H1 (cell line): ENCODE results near the gene GNB5. TPM values are rescaled to one million over a fixed set of nuclear protein-coding genes. Genes with fewer than 3 reads are reported as not detected.

Experiments used
- CTCF ChIA-PET: fragments of 300-600 bp; sonication (Branson Sonifier 250); formaldehyde crosslinking; loops from one replicate; lab custom pipeline; 2021; ENCODE audit not compliant: partially characterized antibody; lab: Charles Lee
- POLR2A ChIA-PET: fragments of 300-600 bp; sonication (Branson Sonifier 250); formaldehyde crosslinking; loops from one replicate; lab custom pipeline; 2021; ENCODE audit warnings: inconsistent platforms; ENCODE audit not compliant: partially characterized antibody; lab: Charles Lee
- DNase-seq, 2 experiments: peaks; one replicate each; pipeline versions ENCODE4 v3.0.0 to v3.0.0-alpha.2; 2010 to 2022; ENCODE audit warnings: low spot score in 2 of 2, low read depth in 1 of 2, mixed read lengths in 1 of 2
- FAIRE-seq: peaks from 2 replicates; lab custom pipeline; 2011; peaks lifted over from hg19 to GRCh38; lab: Jason Lieb, UNC
- H2AFZ ChIP-seq: 2 replicates; pipeline ENCODE4 v1.8.1; 2012; ENCODE audit warnings: low read length, inconsistent platforms
- H2AK5ac ChIP-seq: 2 replicates; pipeline ENCODE4 v1.6.1; 2013; ENCODE audit warnings: low read depth, low read length
- H2BK120ac ChIP-seq: replicated peaks from 2 replicates; pipeline ENCODE3; 2013; ENCODE audit warnings: low read depth, low read length, inconsistent platforms
- H2BK12ac ChIP-seq: 2 replicates; pipeline ENCODE4 v1.6.1; 2013; ENCODE audit warnings: low read depth, low read length
- H2BK15ac ChIP-seq: 2 replicates; pipeline ENCODE4 v1.6.1; 2013; ENCODE audit warnings: low read length
- H2BK20ac ChIP-seq: 2 replicates; pipeline ENCODE4 v1.6.1; 2013; ENCODE audit warnings: low read length
- H2BK5ac ChIP-seq: 2 replicates; pipeline ENCODE4 v1.6.1; 2013; ENCODE audit warnings: low read depth, low read length
- H3K14ac ChIP-seq: 2 replicates; pipeline ENCODE4 v1.6.1; 2013; ENCODE audit warnings: inconsistent platforms; ENCODE audit not compliant: insufficient read length
- H3K18ac ChIP-seq: 2 replicates; pipeline ENCODE4 v1.6.1; 2013; ENCODE audit warnings: low read length; ENCODE audit errors: extremely low read depth
- H3K23ac ChIP-seq: 2 replicates; pipeline ENCODE4 v1.6.1; 2013; ENCODE audit warnings: inconsistent platforms; ENCODE audit not compliant: insufficient read length
- H3K23me2 ChIP-seq: 2 replicates; pipeline ENCODE4 v1.6.1; 2013; ENCODE audit warnings: low read depth, low read length
- H3K27ac ChIP-seq: 2 replicates; pipeline ENCODE4 v1.6.1; 2011; ENCODE audit warnings: low read depth, low read length, inconsistent platforms
- H3K27me3 ChIP-seq, 4 experiments: replicated peaks in 1 of 4; 1 replicate in 1 of 4; 2 replicates in 3 of 4; pipeline versions ENCODE4 v1.6.1 to v1.8.1; 2011 to 2013; ENCODE audit warnings: low read length in 3 of 4, mild to moderate bottlenecking in 3 of 4, inconsistent platforms in 2 of 4, mixed read lengths in 2 of 4, moderate library complexity in 1 of 4; ENCODE audit not compliant: control insufficient read depth in 3 of 4, insufficient read depth in 3 of 4; ENCODE audit errors: extremely low read depth in 1 of 4
- H3K36me3 ChIP-seq, 4 experiments: 2 replicates each; pipeline versions ENCODE4 v1.6.1 to v1.8.1; 2011 to 2013; ENCODE audit warnings: mild to moderate bottlenecking in 4 of 4, low read length in 3 of 4, moderate library complexity in 2 of 4, control low read depth in 1 of 4, inconsistent platforms in 1 of 4; ENCODE audit not compliant: insufficient read depth in 4 of 4, control insufficient read depth in 2 of 4
- H3K4ac ChIP-seq: replicated peaks from 2 replicates; pipeline ENCODE3; 2013; ENCODE audit warnings: low read length, low read depth, mixed read lengths, inconsistent platforms; ENCODE audit not compliant: insufficient read length
- H3K4me1 ChIP-seq, 4 experiments: replicated peaks in 1 of 4; 1 replicate in 1 of 4; 2 replicates in 3 of 4; pipeline versions ENCODE4 v1.6.1 to v1.8.1; 2011 to 2013; ENCODE audit warnings: low read length in 3 of 4, inconsistent platforms in 2 of 4, mixed read lengths in 1 of 4; ENCODE audit not compliant: insufficient read depth in 4 of 4, control insufficient read depth in 3 of 4
- H3K4me2 ChIP-seq, 2 experiments: 2 replicates each; pipeline versions ENCODE4 v1.6.1 to v1.8.1; 2011 to 2013; ENCODE audit warnings: low read depth in 2 of 2, low read length in 2 of 2, control low read depth in 1 of 2, inconsistent platforms in 1 of 2, mild to moderate bottlenecking in 1 of 2; ENCODE audit not compliant: insufficient read depth in 1 of 2
- H3K4me3 ChIP-seq, 4 experiments: fragments of 200-600, 300-600 bp in 1 of 4; sonication (generic), shearing (Covaris generic), sonication (Bioruptor Twin) in 1 of 4; 2 replicates each; pipeline versions ENCODE4 v1.5.1 to v1.8.1; 2011 to 2016; ENCODE audit warnings: low read length in 4 of 4, low read depth in 3 of 4, control low read depth in 2 of 4, inconsistent platforms in 2 of 4, mild to moderate bottlenecking in 2 of 4, mixed read lengths in 1 of 4, moderate library complexity in 1 of 4; ENCODE audit not compliant: insufficient read depth in 2 of 4; ENCODE audit errors: extremely low read depth in 1 of 4
- H3K56ac ChIP-seq: replicated peaks from 2 replicates; pipeline ENCODE3; 2013; ENCODE audit warnings: low read depth, mild to moderate bottlenecking, mixed read lengths, low read length, inconsistent platforms; ENCODE audit not compliant: insufficient read length
- H3K79me1 ChIP-seq: 2 replicates; pipeline ENCODE4 v1.6.1; 2013; ENCODE audit warnings: low read depth, low read length, control low read depth
- H3K79me2 ChIP-seq, 2 experiments: 2 replicates each; pipeline versions ENCODE4 v1.6.1 to v1.8.1; 2012 to 2013; ENCODE audit warnings: low read length in 2 of 2, mild to moderate bottlenecking in 2 of 2, inconsistent platforms in 1 of 2; ENCODE audit not compliant: insufficient read depth in 2 of 2, control insufficient read depth in 1 of 2
- H3K9ac ChIP-seq, 4 experiments: replicated peaks in 1 of 4; 1 replicate in 1 of 4; 2 replicates in 3 of 4; pipeline versions ENCODE4 v1.6.1 to v1.8.1; 2011 to 2013; ENCODE audit warnings: low read depth in 3 of 4, low read length in 3 of 4, control low read depth in 2 of 4, mild to moderate bottlenecking in 2 of 4, moderate library complexity in 2 of 4, inconsistent platforms in 1 of 4; ENCODE audit errors: extremely low read depth in 1 of 4
- H3K9me3 ChIP-seq, 2 experiments: 2 replicates each; pipeline versions ENCODE4 v1.6.1 to v1.8.1; 2012 to 2013; ENCODE audit warnings: mild to moderate bottlenecking in 2 of 2, moderate library complexity in 2 of 2, control low read depth in 1 of 2, inconsistent platforms in 1 of 2, low read depth in 1 of 2, low read length in 1 of 2, mixed read lengths in 1 of 2; ENCODE audit not compliant: insufficient read depth in 2 of 2
- H4K20me1 ChIP-seq, 2 experiments: replicated peaks in 1 of 2; 2 replicates each; pipeline versions ENCODE3 to v1.8.1; 2011 to 2013; ENCODE audit warnings: inconsistent platforms in 2 of 2, low read length in 2 of 2, mild to moderate bottlenecking in 1 of 2; ENCODE audit not compliant: insufficient read depth in 2 of 2, control insufficient read depth in 1 of 2
- H4K5ac ChIP-seq: 2 replicates; pipeline ENCODE4 v1.6.1; 2013; ENCODE audit warnings: low read length, low read depth, mixed read lengths, inconsistent platforms; ENCODE audit not compliant: insufficient read length
- H4K8ac ChIP-seq: 2 replicates; pipeline ENCODE4 v1.8.0; 2013; ENCODE audit warnings: mild to moderate bottlenecking, moderate library complexity, low read length, inconsistent platforms; ENCODE audit not compliant: insufficient read depth; ENCODE audit errors: extremely low read depth
- H4K91ac ChIP-seq: replicated peaks from 2 replicates; pipeline ENCODE3; 2013; ENCODE audit warnings: low read length, mixed read lengths, inconsistent platforms; ENCODE audit not compliant: insufficient read length
- EZH2 ChIP-seq: fragments of 200-600 bp; sonication (generic); IDR thresholded peaks from 2 replicates; pipeline ENCODE4 v1.7.1; 2012; ENCODE audit warnings: low read depth, mild to moderate bottlenecking, moderate library complexity, low read length, inconsistent platforms; ENCODE audit not compliant: severe bottlenecking
- WGBS, 2 experiments: shearing (Covaris generic) in 1 of 2; methylation state at CpG; one replicate each; pipeline versions ENCODE4 v1.1.6 to v1.1.7; 2013 to 2015; ENCODE audit warnings: low lambda C conversion rate in 2 of 2, mixed read lengths in 2 of 2, inconsistent platforms in 1 of 2, low coverage in 1 of 2, missing lambda C conversion rate in 1 of 2; ENCODE audit not compliant: insufficient replicate concordance in 2 of 2, insufficient coverage in 1 of 2, insufficient read length in 1 of 2; ENCODE audit errors: extremely low coverage in 1 of 2, missing lambda C conversion rate in 1 of 2; 5-methylcytosine and 5-hydroxymethylcytosine counted together
- polyA plus RNA-seq, 7 experiments: library from polyadenylated mRNA; depleted of rRNA in 3 of 7; stranded (reverse) in 5 of 7; unstranded in 2 of 7; fragments of >200 nt in 5 of 7; fragments of 200-250 nt in 2 of 7; gene quantifications; 1 replicate in 5 of 7; 2 replicates in 1 of 7; 4 replicates in 1 of 7; pipeline versions ENCODE4 v1.2.1 to v1.2.3, GENCODE V29; 2011 to 2013; ENCODE audit warnings: missing spikeins in 2 of 7, mixed read lengths in 2 of 7
- total RNA-seq: library from RNA; stranded (reverse); fragmentation: NEBNext Ultra II Directional; extraction: Animal tissue kit (Norgen Biotek cat#: 25700); gene quantifications from 2 replicates; pipeline ENCODE4 v1.2.1, GENCODE V29; 2021

Gene GNB5
- total and polyA plus RNA-seq, 2 of the 8 experiments (the other 6 are each of a cell fraction or from before 2014, with no cell fraction given) = 21.7 to 42.5 TPM

DNA sequence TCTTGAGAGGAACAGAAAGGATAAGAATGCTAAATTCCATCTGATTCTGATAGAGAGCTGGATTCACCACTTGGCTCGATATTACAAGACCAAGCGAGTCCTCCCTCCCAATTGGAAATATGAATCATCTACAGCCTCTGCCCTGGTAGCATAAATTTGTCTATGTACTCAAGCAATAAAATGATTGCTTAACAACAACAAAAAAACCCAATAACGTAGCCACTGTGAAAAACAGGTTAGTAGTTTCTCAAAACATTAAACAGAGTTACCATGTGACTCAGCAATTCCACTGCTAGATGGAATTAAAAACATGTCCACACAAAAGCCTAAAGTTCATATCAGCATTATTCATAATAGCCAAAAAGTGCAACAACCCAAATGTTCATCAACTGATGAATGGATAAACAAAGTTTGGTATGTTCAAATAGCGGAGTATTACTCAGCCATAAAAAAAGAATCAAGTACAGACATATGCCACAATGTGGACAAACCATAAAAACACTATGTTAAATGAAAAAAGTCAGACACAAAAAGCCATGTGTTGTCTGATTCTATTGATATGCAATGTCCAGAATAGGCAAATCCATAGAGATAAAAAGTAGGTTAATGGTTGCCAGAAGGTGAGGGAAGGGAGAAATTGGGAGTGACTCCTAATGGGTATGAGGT lies 95.5 kb downstream of the GNB5 start:
- H3K79me2 ChIP-seq = no peaks in the 10 kb centered on the region
- no peak overlapping the region for H3K14ac ChIP-seq
- H2BK12ac ChIP-seq = no peak overlapping the region
- POLR2A ChIA-PET = interaction anchor here (0.6 kb wide), 1 partner anchor 40 kb away, joined by 3 read pairs; no protein-coding TSS in a partner anchor
- no peak overlapping the region for H4K91ac ChIP-seq
- H3K27me3 ChIP-seq = no peaks in the 10 kb centered on the region
- no peak for TF ChIP-seq EZH2
- H3K23ac ChIP-seq = no peak overlapping the region
- no peak overlapping the region for H3K9ac ChIP-seq
- no peak overlapping the region for H3K4ac ChIP-seq
- no peaks in the 10 kb centered on the region for H3K36me3 ChIP-seq
- H4K8ac ChIP-seq = no peak overlapping the region
- CTCF ChIA-PET = no interaction called here
- WGBS, 2 experiments = 76% methylated on average over 4 of the region's 4 CpGs; no CpG with 5 or more reads in 1 of the 2 experiments
- no peak overlapping the region for H2BK120ac ChIP-seq
- FAIRE-seq (no peak), DNase-seq (no peak)
- H3K9me3 ChIP-seq = no peaks in the 10 kb centered on the region
- H3K4me2 ChIP-seq = no peak overlapping the region
- no peak overlapping the region for H2BK15ac ChIP-seq
- no peak overlapping the region for H2BK5ac ChIP-seq
- no peak overlapping the region for H3K4me3 ChIP-seq
- no peaks in the 10 kb centered on the region for H3K79me1 ChIP-seq
- H4K5ac ChIP-seq = no peak overlapping the region
- no peaks in the 10 kb centered on the region for H3K23me2 ChIP-seq
- no peaks in the 10 kb centered on the region for H4K20me1 ChIP-seq
- no peak overlapping the region for H3K18ac ChIP-seq
- no peak overlapping the region for H3K27ac ChIP-seq
- H3K4me1 ChIP-seq = no peaks in the 10 kb centered on the region
- H2BK20ac ChIP-seq = no peak overlapping the region
- no peak overlapping the region for H2AK5ac ChIP-seq
- no peak overlapping the region for H3K56ac ChIP-seq
- H2AFZ ChIP-seq = no peak overlapping the region
